Effector memory CD4-positive, alpha-beta T cell (primary cell): ENCODE measurements around the gene ANKS1B.

Source experiments
- DNase-seq, 3 donors: peaks; one replicate each; pipeline ENCODE4 v3.0.0-alpha.2; 2020
- H3K27ac ChIP-seq: 2 replicates; pipeline ENCODE4 v1.7.0; 2013; ENCODE audit warnings: mild to moderate bottlenecking, low read length, moderate library complexity; ENCODE audit not compliant: insufficient read depth, poor library complexity, severe bottlenecking
- H3K27me3 ChIP-seq: replicated peaks from 2 replicates; pipeline ENCODE4 v1.7.0; 2013; ENCODE audit warnings: mild to moderate bottlenecking, low read length; ENCODE audit not compliant: insufficient read depth, control insufficient read depth, poor library complexity, severe bottlenecking
- H3K36me3 ChIP-seq: 2 replicates; pipeline ENCODE4 v1.7.0; 2013; ENCODE audit warnings: mild to moderate bottlenecking, low read length, moderate library complexity; ENCODE audit not compliant: control insufficient read depth, insufficient read depth
- H3K4me1 ChIP-seq: 2 replicates; pipeline ENCODE4 v1.7.0; 2013; ENCODE audit warnings: low read length, mild to moderate bottlenecking; ENCODE audit not compliant: control insufficient read depth, insufficient read depth, poor library complexity, severe bottlenecking
- H3K4me3 ChIP-seq: 2 replicates; pipeline ENCODE4 v1.7.0; 2013; ENCODE audit warnings: low read length, low read depth, mild to moderate bottlenecking; ENCODE audit not compliant: insufficient read depth, poor library complexity, severe bottlenecking
- H3K9me3 ChIP-seq: 2 replicates; pipeline ENCODE4 v1.7.0; 2013; ENCODE audit warnings: mild to moderate bottlenecking, low read length, moderate library complexity; ENCODE audit not compliant: control insufficient read depth

The ANKS1B gene

GRCh38 chr12:99063182-99063581, 921.6 kb downstream of the ANKS1B start:
- no peak for DNase-seq
- H3K4me1 ChIP-seq: no peaks in the 10 kb centered on the region

GRCh38 chr12:99059824-99060511, 924.8 kb downstream of the ANKS1B start:
- H3K36me3 ChIP-seq: no peaks in the 10 kb centered on the region
- no peak overlapping the region for H3K27ac ChIP-seq
- H3K4me1 ChIP-seq: no peaks in the 10 kb centered on the region
- H3K27me3 ChIP-seq: no peaks in the 10 kb centered on the region
- DNase-seq: no peak
- H3K9me3 ChIP-seq: no peaks in the 10 kb centered on the region
- no peak overlapping the region for H3K4me3 ChIP-seq

More at GRCh38 chr12:99063182-99063581, 921.6 kb downstream of the ANKS1B start:
- Histone ChIP-seq H3K9me3 (no peaks in the 10 kb centered on the region), H3K36me3 (no peaks in the 10 kb centered on the region), H3K27me3 (no peaks in the 10 kb centered on the region), H3K4me3 (no peak overlapping the region), H3K27ac (no peak overlapping the region)

- DNase-seq: no peak
- no peaks in the 10 kb centered on the region for H3K4me1 ChIP-seq
- no peak overlapping the region for H3K27ac ChIP-seq
- H3K9me3 ChIP-seq: no peaks in the 10 kb centered on the region
- H3K4me3 ChIP-seq: no peak overlapping the region
- H3K27me3 ChIP-seq: no peaks in the 10 kb centered on the region
- H3K36me3 ChIP-seq: no peaks in the 10 kb centered on the region
These were observed 927.1 kb downstream of the ANKS1B start for GRCh38 chr12:99057670-99058069.

GRCh38 chr12:99056186-99056585, 928.5 kb downstream of the ANKS1B start:
- no peak for DNase-seq
- Histone ChIP-seq H3K4me3 (no peak overlapping the region), H3K4me1 (no peaks in the 10 kb centered on the region), H3K27ac (no peak overlapping the region), H3K36me3 (no peaks in the 10 kb centered on the region), H3K27me3 (no peaks in the 10 kb centered on the region), H3K9me3 (no peaks in the 10 kb centered on the region)

GRCh38 chr12:99055299-99055698, 929.4 kb downstream of the ANKS1B start:
- no peak overlapping the region for H3K27ac ChIP-seq
- H3K9me3 ChIP-seq: no peaks in the 10 kb centered on the region
- H3K36me3 ChIP-seq: no peaks in the 10 kb centered on the region
- H3K27me3 ChIP-seq: no peaks in the 10 kb centered on the region
- no peaks in the 10 kb centered on the region for H3K4me1 ChIP-seq
- no peak overlapping the region for H3K4me3 ChIP-seq
- no peak for DNase-seq

- no peak for DNase-seq
- Histone ChIP-seq H3K4me1 (no peaks in the 10 kb centered on the region), H3K27me3 (no peaks in the 10 kb centered on the region), H3K36me3 (no peaks in the 10 kb centered on the region), H3K4me3 (no peak overlapping the region), H3K9me3 (no peaks in the 10 kb centered on the region), H3K27ac (no peak overlapping the region)
These were observed 930.1 kb downstream of the ANKS1B start for GRCh38 chr12:99054601-99055128.

- H3K36me3 ChIP-seq: no peaks in the 10 kb centered on the region
- no peak overlapping the region for H3K4me3 ChIP-seq
- no peak overlapping the region for H3K27ac ChIP-seq
- no peaks in the 10 kb centered on the region for H3K9me3 ChIP-seq
- DNase-seq: no peak
- H3K4me1 ChIP-seq: no peaks in the 10 kb centered on the region
- H3K27me3 ChIP-seq: no peaks in the 10 kb centered on the region
These were observed 930.9 kb downstream of the ANKS1B start for GRCh38 chr12:99053616-99054362.

GRCh38 chr12:99049774-99050173, 935.0 kb downstream of the ANKS1B start:
- DNase-seq: no peak
- H3K36me3 ChIP-seq: no peaks in the 10 kb centered on the region
- no peaks in the 10 kb centered on the region for H3K9me3 ChIP-seq
- H3K27ac ChIP-seq: no peak overlapping the region
- no peak overlapping the region for H3K4me3 ChIP-seq
- H3K27me3 ChIP-seq: no peaks in the 10 kb centered on the region
- no peaks in the 10 kb centered on the region for H3K4me1 ChIP-seq

GRCh38 chr12:99045158-99045557, 939.6 kb downstream of the ANKS1B start:
- H3K27me3 ChIP-seq: no peaks in the 10 kb centered on the region
- H3K9me3 ChIP-seq: no peaks in the 10 kb centered on the region
- DNase-seq: no peak
- no peak overlapping the region for H3K4me3 ChIP-seq
- H3K36me3 ChIP-seq: no peaks in the 10 kb centered on the region
- no peak overlapping the region for H3K27ac ChIP-seq
- no peaks in the 10 kb centered on the region for H3K4me1 ChIP-seq

GRCh38 chr12:99043319-99043914, 941.3 kb downstream of the ANKS1B start:
- H3K36me3 ChIP-seq: no peaks in the 10 kb centered on the region
- no peak for DNase-seq
- H3K4me3 ChIP-seq: no peak overlapping the region
- H3K27ac ChIP-seq: no peak overlapping the region
- H3K4me1 ChIP-seq: no peaks in the 10 kb centered on the region
- H3K27me3 ChIP-seq: no peaks in the 10 kb centered on the region
- no peaks in the 10 kb centered on the region for H3K9me3 ChIP-seq
